Skeletal muscle tissue (tissue), 4 donors: ENCODE results near the gene RRAD. TPM values are rescaled to one million over a fixed set of nuclear protein-coding genes. Genes with fewer than 3 reads are reported as not detected.

Source experiments
- H3K27ac ChIP-seq: one replicate; pipeline ENCODE4 v1.7.0; 2013; ENCODE audit warnings: mild to moderate bottlenecking, low read depth, low read length, inconsistent platforms
- H3K27me3 ChIP-seq, 3 donors: one replicate each; pipeline ENCODE4 v1.7.0; 2013; ENCODE audit warnings: low read length in 3 of 3; ENCODE audit not compliant: control insufficient read depth in 3 of 3, insufficient read depth in 3 of 3
- H3K36me3 ChIP-seq, 3 donors: one replicate each; pipeline ENCODE4 v1.7.0; 2013; ENCODE audit warnings: low read length in 3 of 3; ENCODE audit not compliant: control insufficient read depth in 3 of 3, insufficient read depth in 3 of 3
- H3K4me1 ChIP-seq, 3 donors: one replicate each; pipeline ENCODE4 v1.7.0; 2013; ENCODE audit warnings: low read length in 3 of 3, mild to moderate bottlenecking in 3 of 3; ENCODE audit not compliant: control insufficient read depth in 3 of 3, insufficient read depth in 3 of 3
- H3K4me3 ChIP-seq, 3 donors: one replicate each; pipeline ENCODE4 v1.7.0; 2013; ENCODE audit warnings: low read length in 3 of 3
- H3K9ac ChIP-seq, 3 donors: one replicate each; pipeline ENCODE4 v1.7.0; 2013; ENCODE audit warnings: low read length in 3 of 3, mild to moderate bottlenecking in 3 of 3, moderate library complexity in 2 of 3, low read depth in 1 of 3
- H3K9me3 ChIP-seq, 3 donors: one replicate each; pipeline ENCODE4 v1.7.0; 2013; ENCODE audit warnings: low read length in 3 of 3; ENCODE audit not compliant: control insufficient read depth in 3 of 3
- total RNA-seq: library from RNA; depleted of rRNA; stranded (reverse); fragments of >200 nt; gene quantifications from one replicate; pipeline ENCODE4 v1.2.3, GENCODE V29; 2014
- donor health status: Osteomylitis.

RRAD gene
- total RNA-seq, 1 donor from 2014 or later = 19.3 TPM

- Histone ChIP-seq H3K36me3 (no peaks in the 10 kb centered on the region), H3K27me3 (peaks cover 0 to 3% (median 0%) of the 10 kb centered on the region in 3 donors), H3K27ac (peak overlapping the region; percentile 1), H3K9me3 (no peaks in the 10 kb centered on the region), H3K4me1 (peaks cover 10 to 29% (median 22%) of the 10 kb centered on the region in 3 donors), H3K4me3 (peak overlapping the region in 1 of 3 donors; percentile 30), H3K9ac (no peak overlapping the region)
These were observed 27.2 kb upstream of the RRAD start for GRCh38 chr16:66952430-66953110.

- H3K9ac ChIP-seq = no peak overlapping the region
- H3K9me3 ChIP-seq = no peaks in the 10 kb centered on the region
- H3K27me3 ChIP-seq = peaks cover 0 to 3% (median 0%) of the 10 kb centered on the region in 3 donors
- peaks cover 12 to 37% (median 25%) of the 10 kb centered on the region in 3 donors for H3K4me1 ChIP-seq
- no peak overlapping the region for H3K4me3 ChIP-seq
- H3K27ac ChIP-seq = peak overlapping the region; percentile 26
- no peaks in the 10 kb centered on the region for H3K36me3 ChIP-seq
These were observed 25.8 kb upstream of the RRAD start for GRCh38 chr16:66950971-66951790.

- Histone ChIP-seq H3K27me3 (peaks cover 0 to 3% (median 0%) of the 10 kb centered on the region in 3 donors), H3K9me3 (no peaks in the 10 kb centered on the region), H3K4me1 (peaks cover 12 to 37% (median 25%) of the 10 kb centered on the region in 3 donors), H3K36me3 (no peaks in the 10 kb centered on the region), H3K4me3 (peak overlapping the region; percentile 2 to 56 (median 38)), H3K9ac (peak overlapping the region in 2 of 3 donors; percentile 7 to 94), H3K27ac (peak overlapping the region; percentile 11)
These were observed 25.1 kb upstream of the RRAD start for GRCh38 chr16:66950437-66950836.

GRCh38 chr16:66949472-66949871 is 24.1 kb upstream of the RRAD start:
- Histone ChIP-seq H3K27me3 (peaks cover 0 to 3% (median 0%) of the 10 kb centered on the region in 3 donors), H3K4me3 (peak overlapping the region; percentile 78 to 86 (median 82)), H3K9me3 (no peaks in the 10 kb centered on the region), H3K36me3 (no peaks in the 10 kb centered on the region), H3K9ac (peak overlapping the region; percentile 79 to 94 (median 79)), H3K4me1 (peaks cover 12 to 37% (median 21%) of the 10 kb centered on the region in 3 donors), H3K27ac (peak overlapping the region; percentile 79)

- Histone ChIP-seq H3K4me3 (peak overlapping the region; percentile 78 to 86 (median 82)), H3K27ac (peak overlapping the region; percentile 79), H3K36me3 (peaks cover 0 to 2% (median 2%) of the 10 kb centered on the region in 3 donors), H3K9ac (peak overlapping the region; percentile 79 to 94 (median 79)), H3K9me3 (no peaks in the 10 kb centered on the region), H3K4me1 (peaks cover 12 to 35% (median 19%) of the 10 kb centered on the region in 3 donors), H3K27me3 (peaks cover 0 to 3% (median 0%) of the 10 kb centered on the region in 3 donors)
These were observed 23.5 kb upstream of the RRAD start for GRCh38 chr16:66948837-66949225.

GRCh38 chr16:66948134-66948836 is 22.9 kb upstream of the RRAD start:
- Histone ChIP-seq H3K27me3 (peaks cover 0 to 3% (median 0%) of the 10 kb centered on the region in 3 donors), H3K4me1 (peaks cover 12 to 30% (median 14%) of the 10 kb centered on the region in 3 donors), H3K27ac (peak overlapping the region; percentile 79), H3K36me3 (peaks cover 4 to 8% (median 8%) of the 10 kb centered on the region in 3 donors), H3K9me3 (no peaks in the 10 kb centered on the region), H3K9ac (peak overlapping the region; percentile 79 to 94 (median 79)), H3K4me3 (peak overlapping the region; percentile 78 to 86 (median 82))

- peaks cover 10 to 16% (median 15%) of the 10 kb centered on the region in 3 donors for H3K36me3 ChIP-seq
These were observed 22.1 kb upstream of the RRAD start for GRCh38 chr16:66947302-66948065.

GRCh38 chr16:66946974-66947301 is 21.6 kb upstream of the RRAD start:
- Histone ChIP-seq H3K4me3 (no peak overlapping the region), H3K9ac (peak overlapping the region in 2 of 3 donors; percentile 34 to 59), H3K27ac (peak overlapping the region; percentile 79), H3K27me3 (peaks cover 0 to 3% (median 0%) of the 10 kb centered on the region in 3 donors), H3K4me1 (peaks cover 9 to 27% (median 12%) of the 10 kb centered on the region in 3 donors), H3K9me3 (no peaks in the 10 kb centered on the region), H3K36me3 (peaks cover 16 to 21% (median 21%) of the 10 kb centered on the region in 3 donors)

More at GRCh38 chr16:66947302-66948065, 22.1 kb upstream of the RRAD start:
- peak overlapping the region; percentile 78 to 86 (median 82) for H3K4me3 ChIP-seq
- peaks cover 9 to 27% (median 12%) of the 10 kb centered on the region in 3 donors for H3K4me1 ChIP-seq
- no peaks in the 10 kb centered on the region for H3K9me3 ChIP-seq
- peak overlapping the region; percentile 79 to 94 (median 79) for H3K9ac ChIP-seq
- H3K27me3 ChIP-seq = peaks cover 0 to 3% (median 0%) of the 10 kb centered on the region in 3 donors
- H3K27ac ChIP-seq = peak overlapping the region; percentile 79

GRCh38 chr16:66946541-66946940 is 21.2 kb upstream of the RRAD start:
- Histone ChIP-seq H3K4me1 (peaks cover 9 to 27% (median 12%) of the 10 kb centered on the region in 3 donors), H3K9me3 (no peaks in the 10 kb centered on the region), H3K36me3 (peaks cover 20 to 25% (median 25%) of the 10 kb centered on the region in 3 donors), H3K4me3 (no peak overlapping the region), H3K27ac (no peak overlapping the region), H3K9ac (no peak overlapping the region), H3K27me3 (peaks cover 0 to 3% (median 0%) of the 10 kb centered on the region in 3 donors)
